GM18867 (cell line): Measurements from ENCODE around the gene NDUFAB1.
"Not testable (repeated sequence)": the region's sequence is repeated elsewhere in the genome, so short reads cannot be mapped to it uniquely, and the experiment has no call there.

ENCODE experiments used
- ATAC-seq: cut with Tn5 transposase; IDR thresholded peaks from one replicate; pipeline ENCODE4 v1.9.1; 2021; ENCODE audit warnings: mild to moderate bottlenecking, moderate library complexity; ENCODE audit not compliant: unreplicated experiment

The NDUFAB1 gene

DNA sequence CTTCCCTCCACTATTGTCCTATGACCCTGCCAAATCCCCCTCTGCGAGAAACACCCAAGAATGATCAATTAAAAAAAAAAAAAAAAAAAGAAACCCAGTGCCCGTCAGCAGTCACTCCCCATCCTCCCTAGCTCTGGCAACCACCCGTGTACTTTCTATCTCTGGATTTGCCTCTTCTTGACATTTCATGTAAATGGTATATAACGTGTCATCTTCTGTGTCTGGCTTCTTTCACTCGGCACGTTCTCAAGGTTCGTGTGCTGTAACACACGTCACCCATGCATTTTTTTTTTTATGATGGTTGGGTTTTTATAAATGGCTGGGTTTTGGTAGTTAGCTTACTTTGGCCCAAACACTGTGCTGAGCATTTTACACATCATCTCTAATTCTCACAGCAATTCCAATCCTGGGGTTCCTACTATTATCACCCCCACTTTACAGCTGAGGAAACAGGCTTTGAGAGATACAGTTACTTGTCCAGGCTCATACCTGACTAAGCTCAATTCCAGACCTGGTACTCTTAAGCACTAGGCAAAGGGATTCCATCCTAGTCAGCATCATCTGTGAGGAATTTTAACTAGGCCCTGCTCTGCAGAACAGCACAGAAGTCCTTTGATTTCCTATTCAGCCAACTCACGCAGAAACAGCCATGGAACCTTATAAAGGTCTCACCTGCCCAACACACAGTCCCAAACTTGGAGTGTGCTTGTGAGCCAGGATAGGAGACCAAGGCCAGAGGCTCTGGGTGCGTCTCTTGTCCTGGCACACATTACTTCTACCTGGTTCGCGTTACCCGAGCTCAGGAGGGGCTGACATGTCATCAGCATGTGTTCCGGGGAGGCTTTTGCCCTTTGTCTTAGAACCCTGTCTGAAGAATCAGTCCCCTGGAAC lies 11.7 kb downstream of the NDUFAB1 start:
- ATAC-seq = no peak

DNA sequence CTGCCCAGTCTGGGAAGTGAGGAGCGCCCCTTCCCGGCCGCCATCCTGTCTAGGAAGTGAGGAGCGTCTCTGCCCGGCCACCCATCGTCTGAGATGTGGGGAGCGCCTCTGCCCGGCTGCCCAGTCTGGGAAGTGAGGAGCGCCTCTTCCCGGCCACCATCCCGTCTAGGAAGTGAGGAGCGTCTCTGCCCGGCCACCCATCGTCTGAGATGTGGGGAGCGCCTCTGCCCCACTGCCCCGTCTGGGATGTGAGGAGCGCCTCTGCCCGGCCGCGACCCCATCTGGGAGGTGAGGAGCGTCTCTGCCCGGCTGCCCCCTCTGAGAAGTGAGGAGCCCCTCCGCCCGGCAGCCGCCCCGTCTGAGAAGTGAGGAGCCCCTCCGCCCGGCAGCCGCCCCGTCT lies 12.8 kb downstream of the NDUFAB1 start:
- not testable (repeated sequence) for ATAC-seq

- ATAC-seq = no peak
Observed at GRCh38 chr16:23581764-23582163, 14.4 kb downstream of the NDUFAB1 start.

DNA sequence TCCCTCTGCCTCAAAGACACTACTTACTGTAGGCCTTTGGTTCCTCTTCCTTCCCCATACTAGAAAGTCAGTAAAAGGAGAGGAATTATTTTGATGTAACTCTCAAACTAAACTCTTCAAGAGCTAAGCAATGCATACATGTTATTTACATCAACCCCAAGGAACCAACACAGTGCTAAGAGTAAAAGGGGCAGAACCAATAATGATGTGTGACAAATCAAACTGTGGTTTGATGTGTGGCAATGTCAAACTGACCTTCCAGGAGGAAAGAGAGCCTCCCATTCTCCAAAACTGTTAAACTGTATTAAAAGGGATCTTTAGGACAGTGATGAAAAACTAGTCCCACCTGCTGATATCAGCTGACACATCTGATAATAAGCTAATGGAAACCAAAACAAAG lies 15.7 kb downstream of the NDUFAB1 start:
- no peak for ATAC-seq

- no peak for ATAC-seq
Observed at GRCh38 chr16:23579371-23579770, 16.7 kb downstream of the NDUFAB1 start.

GRCh38 chr16:23578101-23578830 lies 17.9 kb downstream of the NDUFAB1 start:
- ATAC-seq = no peak

- ATAC-seq = no peak
Observed at GRCh38 chr16:23577493-23577892, 18.6 kb downstream of the NDUFAB1 start.

- ATAC-seq = no peak
Observed at GRCh38 chr16:23575834-23576233, 20.3 kb downstream of the NDUFAB1 start.

DNA sequence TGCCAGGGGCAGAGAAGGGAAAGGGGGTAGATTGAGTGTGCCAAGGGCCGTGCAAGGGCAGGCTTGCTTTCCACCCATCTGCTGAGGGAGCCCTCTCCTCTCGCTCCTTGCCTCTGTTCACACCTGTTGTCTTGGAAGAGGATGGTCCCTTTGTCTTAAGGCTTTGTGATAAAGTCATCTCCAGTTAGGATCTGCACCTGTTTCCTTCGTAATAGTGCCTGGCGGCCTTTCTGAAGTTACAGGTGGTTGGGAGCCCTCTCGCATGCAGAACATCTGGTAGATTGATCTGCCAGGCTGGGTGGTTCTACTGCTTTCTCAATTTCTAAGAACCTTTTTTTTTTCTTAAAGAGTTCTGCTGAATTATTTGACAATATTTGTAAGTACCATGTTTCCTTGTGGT lies 22.3 kb downstream of the NDUFAB1 start:
- ATAC-seq = no peak

DNA sequence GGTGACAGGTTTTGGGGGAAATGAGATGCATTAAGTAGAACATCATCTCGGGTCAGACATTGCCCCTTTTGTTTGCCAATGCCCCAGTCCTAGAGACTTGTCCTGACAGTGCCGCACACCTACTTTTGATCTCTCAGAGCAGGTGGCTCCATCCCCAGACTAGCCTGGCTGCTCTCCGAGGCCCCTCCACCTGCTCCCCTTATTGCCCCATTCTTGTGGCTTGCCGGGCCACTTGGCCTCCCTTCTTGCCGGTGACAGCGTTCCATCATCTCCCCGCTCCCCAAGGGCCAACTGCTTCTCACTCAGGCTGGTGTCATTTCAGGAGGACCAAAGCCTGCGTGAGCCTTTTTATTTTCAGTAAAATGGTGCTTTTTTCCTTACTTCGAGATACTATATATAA lies 23.7 kb downstream of the NDUFAB1 start:
- no peak for ATAC-seq

- no peak for ATAC-seq
Observed at GRCh38 chr16:23571895-23572294, 24.2 kb downstream of the NDUFAB1 start.

DNA sequence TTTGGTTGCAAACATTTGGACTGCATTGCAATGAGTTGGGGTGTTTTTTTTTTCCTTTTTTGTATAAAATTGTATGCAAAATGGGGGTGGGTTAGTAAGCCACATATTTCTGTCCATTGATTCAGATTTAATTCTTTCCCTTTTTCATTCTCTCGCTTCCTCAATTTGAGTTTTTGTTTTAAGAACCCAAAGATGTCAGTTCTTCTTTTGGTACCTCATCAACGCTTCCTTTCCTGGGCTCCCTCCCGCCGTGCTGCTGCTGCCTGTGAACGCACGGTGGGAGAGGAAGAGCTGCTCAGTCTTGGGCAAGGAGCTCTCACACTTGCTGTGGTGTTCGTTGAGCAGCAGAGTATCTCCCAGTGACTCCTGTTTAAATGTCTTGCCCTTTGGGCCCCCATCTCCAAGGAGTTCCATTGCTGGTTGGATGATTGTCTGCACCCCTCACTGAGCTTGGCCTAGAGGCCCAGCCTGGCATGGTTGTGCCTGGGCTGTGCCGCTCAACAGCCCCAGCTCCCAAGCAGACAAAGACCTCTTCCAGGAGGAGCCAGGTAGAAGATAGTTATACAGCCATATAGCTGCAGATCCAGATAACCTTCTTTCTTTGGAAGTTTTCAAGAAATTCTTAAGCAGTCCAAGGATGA lies 25.0 kb downstream of the NDUFAB1 start:
- no peak for ATAC-seq

DNA sequence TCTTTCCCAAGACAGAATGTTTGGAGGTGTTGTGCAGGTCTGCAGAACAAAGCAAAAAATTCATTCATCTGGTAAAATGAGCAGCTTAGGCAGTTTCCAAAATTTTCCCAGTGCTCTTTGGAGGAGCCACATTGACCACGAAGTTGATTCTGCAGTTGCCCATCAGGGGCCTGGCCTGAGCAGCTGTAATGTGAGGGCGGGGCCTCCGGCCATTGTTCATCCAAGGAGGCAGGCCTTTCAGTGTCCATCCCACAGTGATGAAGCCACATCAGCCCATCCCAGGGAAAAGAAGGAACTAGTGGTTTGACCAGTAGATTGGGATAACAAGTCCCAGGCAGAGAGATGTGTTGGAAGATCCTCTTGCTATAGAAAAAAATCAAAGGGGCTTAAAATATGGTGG lies 28.5 kb downstream of the NDUFAB1 start:
- no peak for ATAC-seq

DNA sequence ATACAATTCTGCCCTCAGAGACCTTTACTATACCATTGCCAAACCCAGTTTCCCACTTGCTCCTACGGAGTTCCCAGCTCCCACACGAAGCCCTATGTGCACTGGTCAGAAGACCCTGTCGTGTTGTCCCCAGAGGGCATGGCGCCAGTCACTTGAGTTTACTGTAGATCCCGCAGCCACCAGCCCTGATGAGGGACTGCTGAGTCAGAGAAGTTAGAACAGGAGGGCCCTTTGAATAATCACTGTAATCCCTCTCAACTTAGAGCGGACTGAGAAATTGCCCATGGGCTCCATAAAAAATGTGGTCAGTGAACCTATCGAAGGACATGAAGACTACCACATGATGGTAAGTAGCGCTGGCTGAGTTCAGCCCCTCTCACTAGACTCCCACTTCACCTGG lies 29.4 kb downstream of the NDUFAB1 start:
- ATAC-seq = no peak

DNA sequence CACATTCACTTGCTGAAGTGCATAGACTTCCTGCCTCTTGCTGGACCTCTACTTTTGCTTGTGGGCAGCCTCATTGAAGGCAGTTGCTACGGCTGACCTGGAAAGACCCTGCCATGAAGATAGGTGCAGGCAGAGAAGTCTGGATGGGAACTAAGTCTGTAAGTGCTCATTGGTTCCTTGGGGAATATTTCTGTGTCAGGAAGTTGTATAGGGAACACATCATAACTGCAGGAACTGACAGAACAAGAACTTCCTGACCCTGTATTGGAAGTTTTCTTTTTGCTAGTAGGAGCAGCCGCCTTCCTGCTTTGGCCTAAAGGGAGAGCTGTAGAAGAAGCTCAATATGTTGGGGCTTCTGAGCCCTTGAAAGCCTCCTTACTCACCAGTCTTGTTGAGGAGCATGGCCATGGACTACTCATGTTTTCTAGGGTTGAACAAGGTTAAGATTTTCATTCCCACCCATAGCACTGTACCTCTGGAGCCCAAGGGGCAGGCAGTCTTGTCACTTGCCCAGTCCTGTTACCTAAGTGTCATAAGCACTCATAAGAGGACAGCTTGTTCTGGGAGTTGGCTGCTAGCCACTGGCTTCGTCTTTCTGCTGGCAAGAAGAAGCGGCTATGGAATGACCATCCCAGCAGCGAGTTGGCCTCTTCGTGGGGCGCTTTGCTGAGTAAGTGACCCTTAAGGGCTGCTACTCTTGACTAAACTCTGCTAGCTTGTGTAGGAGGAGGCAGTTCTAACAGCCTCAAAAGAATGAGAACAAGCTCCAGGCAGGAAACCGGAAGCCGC lies 31.3 kb downstream of the NDUFAB1 start:
- ATAC-seq = no peak

- ATAC-seq = no peak
Observed at GRCh38 chr16:23563186-23563585, 32.9 kb downstream of the NDUFAB1 start.

DNA sequence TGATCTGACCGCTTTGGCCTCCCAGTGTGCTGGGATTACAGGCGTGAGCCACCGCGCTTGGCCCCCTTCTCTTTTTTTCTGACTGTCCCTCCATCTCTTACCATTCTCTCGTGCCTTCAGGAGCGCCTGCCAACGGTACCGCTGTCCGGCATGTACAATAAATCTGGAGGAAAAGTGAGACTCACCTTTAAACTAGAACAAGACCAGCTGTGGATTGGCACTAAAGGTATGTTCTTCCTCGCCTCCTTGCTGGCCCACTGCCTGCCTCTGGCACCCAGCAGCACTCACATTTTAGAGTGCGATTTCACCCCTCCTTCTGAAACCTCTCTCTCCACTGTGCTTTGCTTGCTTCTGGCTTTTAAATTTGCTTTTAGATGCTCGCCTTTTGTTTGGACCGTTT lies 33.6 kb downstream of the NDUFAB1 start:
- ATAC-seq = no peak

- no peak for ATAC-seq
Observed at GRCh38 chr16:23561586-23561985, 34.5 kb downstream of the NDUFAB1 start.

GRCh38 chr16:23557779-23558702 lies 38.1 kb downstream of the NDUFAB1 start:
- ATAC-seq = no peak
